ENCODE data around the gene IRAK4.

The IRAK4 gene

GRCh38 chr12:43776498-43776897, 17.7 kb downstream of the IRAK4 start:
- peak; percentile 49 for FAIRE-seq

- no peak for FAIRE-seq
These were observed 28.3 kb downstream of the IRAK4 start for GRCh38 chr12:43786899-43787693.

- FAIRE-seq, result peak; percentile 88
These were observed 31.2 kb downstream of the IRAK4 start for GRCh38 chr12:43789941-43790340.

- FAIRE-seq, result no peak
These were observed 37.0 kb downstream of the IRAK4 start for GRCh38 chr12:43795716-43796280.

GRCh38 chr12:43797561-43798217, 38.9 kb downstream of the IRAK4 start:
- FAIRE-seq, result no peak

- FAIRE-seq, result peak; percentile 43
These were observed 46.6 kb downstream of the IRAK4 start for GRCh38 chr12:43805149-43805859.

GRCh38 chr12:43805860-43806736, 47.3 kb downstream of the IRAK4 start, which contains the start of gene TWF1:
TSS of gene TWF1 (minus strand) at chr12:43806317. CDS start at chr12:43806245, 72 bp downstream.
- FAIRE-seq, result no peak

- peak; percentile 71 for FAIRE-seq
These were observed 48.0 kb downstream of the IRAK4 start for GRCh38 chr12:43806737-43807072.

GRCh38 chr12:43807386-43807785, 48.6 kb downstream of the IRAK4 start:
- no peak for FAIRE-seq

GRCh38 chr12:43812057-43812456, 53.3 kb downstream of the IRAK4 start:
- no peak for FAIRE-seq

- no peak for FAIRE-seq
These were observed 54.2 kb downstream of the IRAK4 start for GRCh38 chr12:43812926-43813325.

GRCh38 chr12:43815416-43815815, 56.7 kb downstream of the IRAK4 start:
- no peak for FAIRE-seq

GRCh38 chr12:43816168-43816567, 57.4 kb downstream of the IRAK4 start:
- FAIRE-seq, result no peak

- FAIRE-seq, result no peak
These were observed 65.5 kb downstream of the IRAK4 start for GRCh38 chr12:43824207-43824775.

GRCh38 chr12:43826681-43827080, 67.9 kb downstream of the IRAK4 start:
- FAIRE-seq, result no peak

GRCh38 chr12:43827093-43827492, 68.3 kb downstream of the IRAK4 start:
- no peak for FAIRE-seq

- no peak for FAIRE-seq
These were observed 73.9 kb downstream of the IRAK4 start for GRCh38 chr12:43832463-43833168.

GRCh38 chr12:43835264-43835655, 76.5 kb downstream of the IRAK4 start:
- no peak for FAIRE-seq

GRCh38 chr12:43835656-43836474, 77.1 kb downstream of the IRAK4 start, which contains the start of gene TMEM117:
TSS of gene TMEM117 (plus strand) at chr12:43836081.
- FAIRE-seq, result no peak

- FAIRE-seq, result no peak
These were observed 77.8 kb downstream of the IRAK4 start for GRCh38 chr12:43836475-43836989.

Measured in islet of Langerhans (tissue), 1 donor.